Activated naive CD8-positive, alpha-beta T cell (primary cell): Measurements from ENCODE around the gene NFATC2.

Experiments
- H3K27ac Mint-ChIP-seq: one replicate; pipeline ENCODE4 v1.8.0; 2021; ENCODE audit warnings: mixed read lengths
- H3K27me3 Mint-ChIP-seq: one replicate; pipeline ENCODE4 v1.8.0; 2021; ENCODE audit warnings: mixed read lengths
- H3K36me3 Mint-ChIP-seq: one replicate; pipeline ENCODE4 v1.8.0; 2021; ENCODE audit warnings: mixed read lengths
- H3K4me1 Mint-ChIP-seq: one replicate; pipeline ENCODE4 v1.8.0; 2021; ENCODE audit warnings: low read depth, mixed read lengths
- H3K4me3 Mint-ChIP-seq: one replicate; pipeline ENCODE4 v1.8.0; 2021; ENCODE audit warnings: mild to moderate bottlenecking, mixed read lengths
- H3K9me3 Mint-ChIP-seq: one replicate; pipeline ENCODE4 v1.8.0; 2021; ENCODE audit warnings: low read depth, mixed read lengths

The NFATC2 gene

DNA sequence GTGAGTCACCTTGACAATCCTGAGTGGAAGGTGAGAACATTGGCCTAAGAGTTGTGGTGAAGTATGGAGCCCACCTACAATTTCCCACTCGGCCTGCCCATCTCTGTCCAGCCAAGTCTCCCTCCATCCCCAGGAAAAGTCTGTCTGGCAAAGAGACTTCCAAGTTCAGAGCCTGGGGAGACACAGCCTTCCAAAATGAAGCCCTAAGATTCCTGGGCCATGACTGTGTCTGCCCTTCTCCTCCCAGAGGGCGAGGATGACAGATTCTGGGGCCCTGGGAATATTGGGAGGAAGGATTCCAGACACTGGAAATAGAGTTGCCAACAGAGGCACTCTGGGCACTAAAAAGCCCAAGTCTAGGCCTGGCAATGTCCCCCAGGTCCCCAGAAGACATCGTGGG is 176.8 kb downstream of the NFATC2 start:
- H3K27me3 Mint-ChIP-seq, result no peaks in the 10 kb centered on the region
- H3K4me1 Mint-ChIP-seq, result no peaks in the 10 kb centered on the region
- H3K4me3 Mint-ChIP-seq, result no peak overlapping the region
- no peak overlapping the region for H3K27ac Mint-ChIP-seq
- peaks cover 6% of the 10 kb centered on the region for H3K36me3 Mint-ChIP-seq
- peaks cover 8% of the 10 kb centered on the region for H3K9me3 Mint-ChIP-seq

- no peak overlapping the region for H3K27ac Mint-ChIP-seq
- peaks cover 8% of the 10 kb centered on the region for H3K9me3 Mint-ChIP-seq
- H3K4me3 Mint-ChIP-seq, result no peak overlapping the region
- H3K36me3 Mint-ChIP-seq, result peaks cover 6% of the 10 kb centered on the region
- H3K4me1 Mint-ChIP-seq, result no peaks in the 10 kb centered on the region
- H3K27me3 Mint-ChIP-seq, result no peaks in the 10 kb centered on the region
Observed at GRCh38 chr20:51363813-51364212, 178.7 kb downstream of the NFATC2 start.

- Mint-ChIP-seq H3K27ac (no peak overlapping the region), H3K36me3 (peaks cover 6% of the 10 kb centered on the region), H3K4me3 (no peak overlapping the region), H3K9me3 (peaks cover 8% of the 10 kb centered on the region), H3K4me1 (no peaks in the 10 kb centered on the region), H3K27me3 (peaks cover 1% of the 10 kb centered on the region)
Observed at GRCh38 chr20:51363378-51363777, 179.1 kb downstream of the NFATC2 start.

- Mint-ChIP-seq H3K9me3 (peaks cover 8% of the 10 kb centered on the region), H3K27ac (no peak overlapping the region), H3K27me3 (peaks cover 5% of the 10 kb centered on the region), H3K4me1 (no peaks in the 10 kb centered on the region), H3K36me3 (peaks cover 6% of the 10 kb centered on the region), H3K4me3 (no peak overlapping the region)
Observed at GRCh38 chr20:51362254-51362653, 180.3 kb downstream of the NFATC2 start.

- Mint-ChIP-seq H3K27ac (no peak overlapping the region), H3K27me3 (peaks cover 5% of the 10 kb centered on the region), H3K36me3 (peaks cover 6% of the 10 kb centered on the region), H3K9me3 (peaks cover 8% of the 10 kb centered on the region), H3K4me3 (no peak overlapping the region), H3K4me1 (no peaks in the 10 kb centered on the region)
Observed at GRCh38 chr20:51361258-51361657, 181.3 kb downstream of the NFATC2 start.

DNA sequence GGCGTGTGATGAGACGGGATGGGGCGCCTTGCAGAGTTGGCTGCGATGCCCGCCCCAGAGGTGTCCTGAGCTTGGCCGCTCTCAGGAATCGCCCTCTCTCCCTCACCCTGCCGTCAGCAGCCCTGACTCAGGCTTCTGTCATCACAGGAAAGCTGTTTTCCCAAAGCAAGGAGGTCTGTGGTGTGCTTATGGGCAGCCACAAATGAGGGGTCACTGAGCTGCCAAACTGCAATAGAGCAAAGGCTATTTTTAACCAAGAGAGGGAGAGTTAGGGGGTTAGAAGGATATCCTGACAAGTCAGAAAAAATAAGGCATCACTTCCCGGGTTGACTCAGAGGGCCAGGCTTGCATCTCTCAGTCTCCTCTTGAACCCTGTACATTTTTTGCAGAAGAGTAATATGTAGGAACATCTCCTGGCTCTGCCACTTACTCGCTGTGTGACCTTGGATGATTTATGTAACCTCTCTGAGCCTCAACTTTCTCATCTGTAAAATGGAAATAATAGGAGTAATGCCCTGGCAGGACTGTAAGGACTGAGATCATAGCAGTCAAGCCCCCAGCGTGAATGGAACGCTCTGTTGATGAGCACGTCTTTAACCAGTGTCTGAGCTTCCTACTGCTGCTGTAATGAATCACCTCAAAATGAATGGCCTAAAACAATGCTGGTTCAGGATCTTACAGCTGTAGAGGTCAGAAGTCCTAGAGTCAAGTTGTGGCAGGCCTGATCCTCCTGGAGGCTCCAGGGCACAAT is 181.9 kb downstream of the NFATC2 start:
- peaks cover 7% of the 10 kb centered on the region for H3K36me3 Mint-ChIP-seq
- peaks cover 8% of the 10 kb centered on the region for H3K9me3 Mint-ChIP-seq
- H3K27ac Mint-ChIP-seq, result no peak overlapping the region
- H3K4me3 Mint-ChIP-seq, result no peak overlapping the region
- no peaks in the 10 kb centered on the region for H3K4me1 Mint-ChIP-seq
- H3K27me3 Mint-ChIP-seq, result peaks cover 5% of the 10 kb centered on the region

- Mint-ChIP-seq H3K9me3 (peaks cover 8% of the 10 kb centered on the region), H3K4me3 (no peak overlapping the region), H3K27me3 (peaks cover 5% of the 10 kb centered on the region), H3K27ac (no peak overlapping the region), H3K4me1 (no peaks in the 10 kb centered on the region), H3K36me3 (peaks cover 7% of the 10 kb centered on the region)
Observed at GRCh38 chr20:51359947-51360346, 182.6 kb downstream of the NFATC2 start.

- Mint-ChIP-seq H3K27me3 (peaks cover 5% of the 10 kb centered on the region), H3K27ac (no peak overlapping the region), H3K36me3 (peaks cover 7% of the 10 kb centered on the region), H3K4me1 (no peaks in the 10 kb centered on the region), H3K9me3 (peaks cover 8% of the 10 kb centered on the region), H3K4me3 (no peak overlapping the region)
Observed at GRCh38 chr20:51359401-51359800, 183.1 kb downstream of the NFATC2 start.

GRCh38 chr20:51358032-51358724 is 184.3 kb downstream of the NFATC2 start:
- Mint-ChIP-seq H3K4me3 (no peak overlapping the region), H3K4me1 (no peaks in the 10 kb centered on the region), H3K27me3 (peaks cover 5% of the 10 kb centered on the region), H3K27ac (no peak overlapping the region), H3K36me3 (peaks cover 4% of the 10 kb centered on the region), H3K9me3 (no peaks in the 10 kb centered on the region)

DNA sequence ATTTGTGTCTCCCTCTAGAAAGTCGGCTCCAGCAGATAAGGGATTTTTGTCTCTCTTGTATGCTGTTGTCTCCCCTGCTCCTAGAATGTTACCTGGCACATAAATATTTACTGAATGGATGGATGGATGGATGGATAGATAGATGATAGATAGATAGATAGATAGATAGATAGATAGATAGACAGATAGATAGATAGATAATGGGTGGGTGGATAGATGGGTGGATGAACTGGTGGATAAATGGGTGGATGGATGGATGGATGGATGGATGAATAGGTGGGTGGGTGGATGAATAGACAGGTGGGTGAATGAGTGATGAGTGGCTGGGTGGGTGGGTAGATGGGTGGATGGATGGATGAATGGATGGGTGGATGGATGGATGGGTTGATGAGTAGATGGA is 185.0 kb downstream of the NFATC2 start:
- Mint-ChIP-seq H3K4me1 (no peaks in the 10 kb centered on the region), H3K27me3 (peaks cover 5% of the 10 kb centered on the region), H3K36me3 (peaks cover 4% of the 10 kb centered on the region), H3K4me3 (no peak overlapping the region), H3K27ac (no peak overlapping the region), H3K9me3 (no peaks in the 10 kb centered on the region)

- Mint-ChIP-seq H3K9me3 (no peaks in the 10 kb centered on the region), H3K27me3 (peaks cover 5% of the 10 kb centered on the region), H3K27ac (no peak overlapping the region), H3K36me3 (peaks cover 4% of the 10 kb centered on the region), H3K4me3 (no peak overlapping the region), H3K4me1 (no peaks in the 10 kb centered on the region)
Observed at GRCh38 chr20:51356871-51357270, 185.6 kb downstream of the NFATC2 start.

GRCh38 chr20:51354769-51355319 is 187.7 kb downstream of the NFATC2 start:
- H3K4me3 Mint-ChIP-seq, result no peak overlapping the region
- peaks cover 4% of the 10 kb centered on the region for H3K36me3 Mint-ChIP-seq
- H3K27ac Mint-ChIP-seq, result no peak overlapping the region
- H3K27me3 Mint-ChIP-seq, result peaks cover 5% of the 10 kb centered on the region
- H3K9me3 Mint-ChIP-seq, result no peaks in the 10 kb centered on the region
- no peaks in the 10 kb centered on the region for H3K4me1 Mint-ChIP-seq

GRCh38 chr20:51354191-51354768 is 188.2 kb downstream of the NFATC2 start:
- Mint-ChIP-seq H3K9me3 (no peaks in the 10 kb centered on the region), H3K4me1 (no peaks in the 10 kb centered on the region), H3K36me3 (peaks cover 4% of the 10 kb centered on the region), H3K4me3 (no peak overlapping the region), H3K27ac (no peak overlapping the region), H3K27me3 (peaks cover 5% of the 10 kb centered on the region)

DNA sequence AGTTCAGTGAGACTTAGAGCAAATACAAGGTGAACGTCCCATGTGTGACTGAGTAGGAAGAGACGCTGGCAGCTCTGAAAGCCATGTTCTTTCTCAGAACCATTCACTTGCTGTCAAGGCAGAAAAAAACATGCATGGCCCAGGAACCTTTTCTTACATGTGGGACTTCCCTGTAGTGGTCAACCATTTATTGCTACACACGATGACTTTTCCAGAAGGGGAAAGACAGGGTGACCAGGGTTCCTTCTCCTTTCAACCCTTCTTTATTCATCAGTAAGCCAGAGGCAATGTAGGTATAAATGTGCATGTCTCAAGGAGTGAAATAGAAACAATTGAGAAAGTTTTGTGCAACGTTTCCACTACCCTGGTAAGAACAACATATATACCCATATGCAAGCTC is 189.0 kb downstream of the NFATC2 start:
- Mint-ChIP-seq H3K36me3 (peaks cover 4% of the 10 kb centered on the region), H3K9me3 (no peaks in the 10 kb centered on the region), H3K4me3 (no peak overlapping the region), H3K27ac (no peak overlapping the region), H3K27me3 (peaks cover 4% of the 10 kb centered on the region), H3K4me1 (no peaks in the 10 kb centered on the region)

- H3K36me3 Mint-ChIP-seq, result peaks cover 4% of the 10 kb centered on the region
- no peaks in the 10 kb centered on the region for H3K9me3 Mint-ChIP-seq
Observed at GRCh38 chr20:51352791-51353190, 189.7 kb downstream of the NFATC2 start.

More at GRCh38 chr20:51352791-51353190, 189.7 kb downstream of the NFATC2 start:
- Mint-ChIP-seq H3K27ac (no peak overlapping the region), H3K4me1 (no peaks in the 10 kb centered on the region), H3K27me3 (peaks cover 3% of the 10 kb centered on the region), H3K4me3 (no peak overlapping the region)
